Esophagus squamous epithelium (tissue), 5 donors: ENCODE measurements around the gene SH2D1B. TPM values are rescaled to one million over a fixed set of nuclear protein-coding genes. Genes with fewer than 3 reads are reported as not detected.

Experiments used
- DNase-seq: peaks from one replicate; lab custom pipeline; 2025; lab: John Stamatoyannopoulos, UW
- H3K27ac ChIP-seq, 4 donors: fragments of 200-600 bp; sonication (generic); one replicate each; pipeline ENCODE4 v1.5.1; 2016 to 2019; ENCODE audit warnings: mild to moderate bottlenecking in 1 of 4
- H3K27me3 ChIP-seq, 4 donors: fragments of 200-600 bp; sonication (generic); 1 replicate in 3 of 4; 2 replicates in 1 of 4; pipeline versions ENCODE4 v1.5.1 to v1.6.0; 2017 to 2021; ENCODE audit warnings: antibody characterized with exemption in 1 of 4
- H3K36me3 ChIP-seq, 3 donors: fragments of 200-600 bp; sonication (generic); one replicate each; pipeline ENCODE4 v1.5.1; 2016 to 2019
- H3K4me1 ChIP-seq, 3 donors: fragments of 200-600 bp; sonication (generic); one replicate each; pipeline ENCODE4 v1.5.1; 2017 to 2019
- H3K4me3 ChIP-seq, 4 donors: fragments of 200-600 bp; sonication (generic); 1 replicate in 3 of 4; 2 replicates in 1 of 4; pipeline ENCODE4 v1.5.1; 2016 to 2019; ENCODE audit warnings: mild to moderate bottlenecking in 2 of 4, moderate library complexity in 1 of 4
- H3K9me3 ChIP-seq, 3 donors: fragments of 200-600 bp; sonication (generic); one replicate each; pipeline ENCODE4 v1.5.1; 2016 to 2019
- CTCF ChIP-seq, 6 experiments: fragments of 450-650 bp in 4 of 6; fragments of 200-600 bp in 2 of 6; sonication (generic) in 2 of 6; IDR thresholded peaks; one replicate each; pipeline ENCODE4 v1.5.1; 2016 to 2019; ENCODE audit warnings: antibody characterized with exemption in 6 of 6, mild to moderate bottlenecking in 4 of 6, moderate library complexity in 4 of 6
- POLR2A ChIP-seq, 4 donors: fragments of 450-650 bp; IDR thresholded peaks; one replicate each; pipeline ENCODE4 v1.6.1; 2017; ENCODE audit warnings: antibody characterized with exemption in 4 of 4, mild to moderate bottlenecking in 4 of 4, moderate library complexity in 3 of 4
- WGBS, 2 donors: methylation state at CpG; one replicate each; pipeline ENCODE4 v1.1.5; 2018; 5-methylcytosine and 5-hydroxymethylcytosine counted together
- intact Hi-C: fragments of 100-400 bp; cut with DNase I; formaldehyde crosslinking; loops from one replicate; pipeline ENCODE4 v1.15.0; 2022
- total RNA-seq, 4 donors: library from RNA; depleted of rRNA; stranded (reverse); fragments of >200 nt; gene quantifications; one replicate each; pipeline ENCODE4 v1.1.0, GENCODE V29; 2016
- donor health status: DM: yes; HTN: yes; CAD: no.

Gene SH2D1B
- total RNA-seq, 4 donors from 2014 or later = 0.57 to 2.7 (median 0.78) TPM

DNA sequence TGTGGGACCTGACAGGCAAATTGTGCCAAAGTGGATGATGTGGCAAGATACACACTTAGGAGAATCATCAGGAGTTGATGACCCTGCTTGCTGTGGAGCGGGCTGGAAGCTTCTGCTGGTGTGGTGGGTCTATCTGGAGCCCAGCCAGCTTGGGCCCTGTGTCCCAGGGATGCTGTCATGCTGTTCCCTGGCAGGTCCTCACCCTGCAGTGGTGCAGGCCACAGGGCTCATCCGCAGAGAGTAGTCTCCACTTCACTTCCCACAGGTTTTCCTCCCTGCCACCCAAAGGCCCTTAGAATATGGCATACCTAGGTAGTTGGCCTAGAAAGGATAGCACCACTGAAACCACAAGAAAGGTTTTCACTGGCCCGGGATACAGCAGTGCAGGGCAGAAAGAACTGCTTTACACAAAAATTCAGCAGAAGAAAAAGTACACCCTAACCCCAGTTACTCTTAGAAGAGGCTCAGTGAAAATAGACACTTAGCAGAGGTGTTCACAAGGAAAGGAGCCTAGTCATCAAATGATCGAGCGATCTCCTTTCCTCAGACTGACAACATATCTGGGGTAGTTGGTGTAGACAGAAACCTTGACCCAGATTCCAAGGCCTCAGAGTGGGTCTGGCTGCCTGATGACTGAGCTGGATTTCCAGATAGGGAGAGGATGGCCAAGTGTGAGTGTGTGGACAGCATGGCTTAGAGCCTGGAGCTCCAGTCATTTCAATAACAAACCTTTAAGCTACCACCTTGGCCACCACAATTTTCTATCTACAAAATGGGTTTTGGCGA, 31.7 kb downstream of the SH2D1B start:
- H3K27me3 ChIP-seq = no peaks in the 10 kb centered on the region
- no peak for TF ChIP-seq POLR2A (IDR thresholded peaks at IDR 0.05)
- no peak for TF ChIP-seq CTCF (IDR thresholded peaks at IDR 0.05)
- DNase-seq = no peak
- H3K4me1 ChIP-seq = peaks cover 0 to 26% (median 10%) of the 10 kb centered on the region in 3 donors
- no peaks in the 10 kb centered on the region for H3K36me3 ChIP-seq
- peak overlapping the region in 1 of 4 donors; percentile 25 for H3K27ac ChIP-seq
- H3K9me3 ChIP-seq = no peaks in the 10 kb centered on the region
- no peak overlapping the region for H3K4me3 ChIP-seq
- intact Hi-C loops = no loop called here
- 75 to 87% methylated on average over 3 to 5 of the region's 6 CpGs for WGBS, 2 donors

- 87 to 92% methylated on average over 3 to 4 of the region's 5 CpGs for WGBS, 2 donors
Observed at GRCh38 chr1:162376691-162377090, 35.2 kb downstream of the SH2D1B start, which contains the start of gene SPATA46. Gene SPATA46 (minus strand): TSS chr1:162376854. CDS start chr1:162376790, 64 bp downstream.

GRCh38 chr1:162375463-162375862, 36.5 kb downstream of the SH2D1B start:
- Histone ChIP-seq H3K4me1 (peaks cover 0 to 14% (median 8%) of the 10 kb centered on the region in 3 donors), H3K27me3 (no peaks in the 10 kb centered on the region), H3K9me3 (no peaks in the 10 kb centered on the region), H3K4me3 (no peak overlapping the region), H3K27ac (no peak overlapping the region), H3K36me3 (no peaks in the 10 kb centered on the region)
- WGBS, 2 donors = 74 to 80% methylated on average over 1 to 5 of the region's 8 CpGs
- TF ChIP-seq CTCF (IDR thresholded peaks at IDR 0.05) = no peak
- TF ChIP-seq POLR2A (IDR thresholded peaks at IDR 0.05) = no peak
- intact Hi-C loops = no loop called here
- no peak for DNase-seq

More at GRCh38 chr1:162376691-162377090, 35.2 kb downstream of the SH2D1B start, which contains the start of gene SPATA46:
- TF ChIP-seq CTCF (IDR thresholded peaks at IDR 0.05) (no peak), POLR2A (IDR thresholded peaks at IDR 0.05) (no peak)
- DNase-seq = no peak
- H3K9me3 ChIP-seq = no peaks in the 10 kb centered on the region
- H3K27me3 ChIP-seq = no peaks in the 10 kb centered on the region
- peaks cover 0 to 24% (median 9%) of the 10 kb centered on the region in 3 donors for H3K4me1 ChIP-seq
- no peak within 1 kb of the TSS for H3K27ac ChIP-seq
- intact Hi-C loops = no loop called here
- no peak within 1 kb of the TSS for H3K4me3 ChIP-seq
- H3K36me3 ChIP-seq = no peaks in the 10 kb centered on the region

DNA sequence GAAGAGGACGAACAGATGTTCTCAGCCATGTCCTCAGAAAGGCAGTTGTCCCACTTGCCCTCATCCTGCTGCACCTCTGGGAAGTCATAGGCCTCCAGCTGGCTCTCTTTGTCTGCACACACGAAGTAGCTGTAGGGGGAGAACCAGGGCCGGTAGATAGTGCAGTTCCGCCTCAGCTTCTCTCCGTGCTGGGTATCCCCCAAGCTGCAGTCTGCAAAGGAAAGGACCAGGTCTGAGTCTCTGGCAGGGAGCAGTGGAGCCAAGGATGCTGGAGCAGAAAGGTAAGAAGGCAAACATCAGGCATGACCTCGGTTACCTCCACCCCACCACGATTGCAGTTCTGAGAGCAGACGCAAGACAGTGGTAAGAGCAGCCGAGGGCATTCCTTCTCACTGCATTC, 37.5 kb downstream of the SH2D1B start:
- WGBS, 2 donors = 82 to 91% methylated on average over 4 of the region's 9 CpGs
- intact Hi-C loops = no loop called here
- Histone ChIP-seq H3K27ac (no peak overlapping the region), H3K4me1 (peaks cover 0 to 17% (median 8%) of the 10 kb centered on the region in 3 donors), H3K4me3 (no peak overlapping the region), H3K27me3 (no peaks in the 10 kb centered on the region), H3K9me3 (no peaks in the 10 kb centered on the region), H3K36me3 (no peaks in the 10 kb centered on the region)
- TF ChIP-seq POLR2A (IDR thresholded peaks at IDR 0.05) (no peak), CTCF (IDR thresholded peaks at IDR 0.05) (no peak)
- DNase-seq = no peak

- DNase-seq = no peak
- Histone ChIP-seq H3K9me3 (no peaks in the 10 kb centered on the region), H3K4me3 (no peak overlapping the region), H3K27me3 (no peaks in the 10 kb centered on the region), H3K4me1 (peaks cover 0 to 19% (median 8%) of the 10 kb centered on the region in 3 donors), H3K36me3 (no peaks in the 10 kb centered on the region), H3K27ac (no peak overlapping the region)
- TF ChIP-seq POLR2A (IDR thresholded peaks at IDR 0.05) (no peak), CTCF (IDR thresholded peaks at IDR 0.05) (no peak)
- 77 to 92% methylated on average over 4 to 6 of the region's 8 CpGs for WGBS, 2 donors
- intact Hi-C loops = no loop called here
Observed at GRCh38 chr1:162373541-162374260, 38.2 kb downstream of the SH2D1B start.
